HFF-Myc (cell line): ENCODE data around the gene PPP1R13L.
"Not testable (repeated sequence)": the region's sequence is repeated elsewhere in the genome, so short reads cannot be mapped to it uniquely, and the experiment has no call there.

Source experiments
- DNase-seq: peaks from one replicate; pipeline ENCODE4 v3.0.0-alpha.2; 2011; ENCODE audit warnings: low read depth; ENCODE audit errors: extremely low read depth
- H3K4me3 ChIP-seq: replicated peaks from 2 replicates; pipeline ENCODE4 v1.5.1; 2011; ENCODE audit warnings: low read depth, mild to moderate bottlenecking, control low read depth, low read length
- CTCF ChIP-seq: IDR thresholded peaks from 2 replicates; pipeline ENCODE4 v1.5.1; 2012; ENCODE audit warnings: mild to moderate bottlenecking, low read depth, low read length, control low read depth; ENCODE audit errors: missing control alignments

Gene PPP1R13L

GRCh38 chr19:45442408-45442777 lies 37.5 kb upstream of the PPP1R13L start:
- TF ChIP-seq CTCF = no peak
- H3K4me3 ChIP-seq = no peak overlapping the region
- DNase-seq = no peak

- no peak for TF ChIP-seq CTCF
- H3K4me3 ChIP-seq = no peak overlapping the region
- DNase-seq = no peak
Measured at GRCh38 chr19:45440873-45441654, 36.2 kb upstream of the PPP1R13L start.

GRCh38 chr19:45440259-45440638 lies 35.4 kb upstream of the PPP1R13L start:
- no peak for TF ChIP-seq CTCF
- H3K4me3 ChIP-seq = peak overlapping the region; percentile 49
- DNase-seq = no peak

- peak; percentile 94 for TF ChIP-seq CTCF
- DNase-seq = no peak
- H3K4me3 ChIP-seq = peak overlapping the region; percentile 49
Measured at GRCh38 chr19:45439569-45440258, 34.8 kb upstream of the PPP1R13L start.

- H3K4me3 ChIP-seq = peak overlapping the region; percentile 49
- TF ChIP-seq CTCF = no peak
- no peak for DNase-seq
Measured at GRCh38 chr19:45439190-45439568, 34.3 kb upstream of the PPP1R13L start.

GRCh38 chr19:45437328-45437727 lies 32.5 kb upstream of the PPP1R13L start:
- no peak overlapping the region for H3K4me3 ChIP-seq
- no peak for DNase-seq
- no peak for TF ChIP-seq CTCF

GRCh38 chr19:45432543-45432942 lies 27.7 kb upstream of the PPP1R13L start:
- H3K4me3 ChIP-seq = not testable (repeated sequence)

GRCh38 chr19:45431008-45431407 lies 26.1 kb upstream of the PPP1R13L start:
- not testable (repeated sequence) for DNase-seq, H3K4me3 ChIP-seq

More at GRCh38 chr19:45432543-45432942, 27.7 kb upstream of the PPP1R13L start:
- DNase-seq = not testable (repeated sequence)

- not testable (repeated sequence) for DNase-seq, H3K4me3 ChIP-seq
Measured at GRCh38 chr19:45429896-45430295, 25.0 kb upstream of the PPP1R13L start.
